K562 (cell line): ENCODE measurements around the gene CBLIF.
"Not testable (repeated sequence)": the region's sequence is repeated elsewhere in the genome, so short reads cannot be mapped to it uniquely, and the experiment has no call there.

Experiments
- CTCF ChIP-seq, 3 experiments: IDR thresholded peaks in 2 of 3; conservative IDR thresholded peaks in 1 of 3; 2 replicates each; pipeline ENCODE4 v1.5.1; 2011 to 2012; ENCODE audit warnings: low read length in 3 of 3, mild to moderate bottlenecking in 3 of 3, control low read depth in 2 of 3, improper control_type of control experiment in 1 of 3, inconsistent platforms in 1 of 3, low read depth in 1 of 3, mixed read lengths in 1 of 3, moderate library complexity in 1 of 3; ENCODE audit not compliant: insufficient read depth in 2 of 3
- MEF2A ChIP-seq: IDR thresholded peaks from 2 replicates; pipeline ENCODE4 v1.6.1; 2011; ENCODE audit warnings: low read depth, mild to moderate bottlenecking, low read length, moderate library complexity; ENCODE audit not compliant: control insufficient read depth
- POLR2AphosphoS5 ChIP-seq: IDR thresholded peaks from 2 replicates; pipeline ENCODE4 v1.6.1; 2011; ENCODE audit warnings: mild to moderate bottlenecking, low read depth, low read length, moderate library complexity; ENCODE audit not compliant: control insufficient read depth, insufficient read depth

GRCh38 chr11:59784441-59784840 lies 60.9 kb downstream of the CBLIF start:
- TF ChIP-seq POLR2AphosphoS5; MEF2A; CTCF (IDR thresholded peaks at IDR 0.05 in 2 of 3, conservative IDR thresholded peaks at IDR 0.05 in 1 of 3; ENCODE audit: insufficient read depth in 2 of 3, low read depth in 1 of 3, low read length in 3 of 3): not testable (repeated sequence)
